ENCODE results near the gene PTMA. TPM values are rescaled to one million over a fixed set of nuclear protein-coding genes. Genes with fewer than 3 reads are reported as not detected.
A peak's percentile ranks its signal among the peaks of the same experiment; 100 is the strongest.

Gene PTMA
- total RNA-seq, 2 donors from 2014 or later = 532 to 757 TPM

GRCh38 chr2:231716666-231717280, 8.4 kb downstream of the PTMA start:
- TF ChIP-seq CTCF (IDR thresholded peaks at IDR 0.05) = no peak
- TF ChIP-seq POLR2A (IDR thresholded peaks at IDR 0.05) = no peak
- DNase-seq (no peak), ATAC-seq (no peak)
- intact Hi-C loops (cut with DNase I) = no loop called here
- WGBS, 2 donors = 83 to 89% methylated on average over 11 of the region's 11 CpGs
- Histone ChIP-seq H3K4me1 (peaks cover 26% of the 10 kb centered on the region), H3K4me3 (no peak overlapping the region), H3K27ac (no peak overlapping the region), H3K36me3 (replicated peaks in 1 of 2; ENCODE audit: insufficient read depth in 1 of 2, low read depth in 2 of 2) (peaks cover 6 to 7% of the 10 kb centered on the region in 2 donors), H3K9me3 (no peaks in the 10 kb centered on the region), H3K27me3 (no peaks in the 10 kb centered on the region)

GRCh38 chr2:231717281-231718171, 9.2 kb downstream of the PTMA start:
- WGBS, 2 donors = 79 to 85% methylated on average over 11 to 13 of the region's 13 CpGs
- Histone ChIP-seq H3K4me3 (no peak overlapping the region), H3K4me1 (peaks cover 19% of the 10 kb centered on the region), H3K9me3 (no peaks in the 10 kb centered on the region), H3K27ac (no peak overlapping the region), H3K27me3 (no peaks in the 10 kb centered on the region), H3K36me3 (replicated peaks in 1 of 2; ENCODE audit: insufficient read depth in 1 of 2, low read depth in 2 of 2) (peaks cover under 1 to 1% of the 10 kb centered on the region in 2 donors)
- intact Hi-C loops (cut with DNase I) = no loop called here
- no peak for ATAC-seq
- no peak for TF ChIP-seq CTCF (IDR thresholded peaks at IDR 0.05)
- TF ChIP-seq POLR2A (IDR thresholded peaks at IDR 0.05) = no peak
- DNase-seq = peak in 1 of 4 donors; percentile 36

- WGBS, 2 donors = 65 to 66% methylated on average over 5 to 6 of the region's 6 CpGs
- Histone ChIP-seq H3K27ac (no peak overlapping the region), H3K4me1 (peaks cover 12% of the 10 kb centered on the region), H3K4me3 (no peak overlapping the region), H3K27me3 (no peaks in the 10 kb centered on the region), H3K9me3 (no peaks in the 10 kb centered on the region), H3K36me3 (replicated peaks in 1 of 2; ENCODE audit: insufficient read depth in 1 of 2, low read depth in 2 of 2) (no peaks in the 10 kb centered on the region)
- intact Hi-C loops (cut with DNase I) = no loop called here
- TF ChIP-seq CTCF (IDR thresholded peaks at IDR 0.05) = no peak
- no peak for TF ChIP-seq POLR2A (IDR thresholded peaks at IDR 0.05)
- no peak for ATAC-seq
- no peak for DNase-seq
Measured at GRCh38 chr2:231718799-231719198, 10.5 kb downstream of the PTMA start.

GRCh38 chr2:231720292-231720986, 12.1 kb downstream of the PTMA start:
- H3K4me3 ChIP-seq = no peak overlapping the region
- H3K27me3 ChIP-seq = no peaks in the 10 kb centered on the region
- DNase-seq = no peak
- H3K27ac ChIP-seq = no peak overlapping the region
- no peaks in the 10 kb centered on the region for H3K9me3 ChIP-seq
- no peak for TF ChIP-seq POLR2A (IDR thresholded peaks at IDR 0.05)
- TF ChIP-seq CTCF (IDR thresholded peaks at IDR 0.05) = no peak
- H3K36me3 ChIP-seq (replicated peaks in 1 of 2; ENCODE audit: insufficient read depth in 1 of 2, low read depth in 2 of 2) = no peaks in the 10 kb centered on the region
- 68 to 69% methylated on average over 6 to 7 of the region's 7 CpGs for WGBS, 2 donors
- no peak for ATAC-seq
- no peaks in the 10 kb centered on the region for H3K4me1 ChIP-seq
- intact Hi-C loops (cut with DNase I) = no loop called here

All from body of pancreas (tissue), 4 donors.